HepG2 (cell line): ENCODE data around the gene SMIM44. TPM values are rescaled to one million over a fixed set of nuclear protein-coding genes. Genes with fewer than 3 reads are reported as not detected.
A peak's percentile ranks its signal among the peaks of the same experiment; 100 is the strongest.

Experiments used
- CENPX ChIP-seq: sonication (generic); formaldehyde crosslinking; IDR thresholded peaks from 2 replicates; pipeline ENCODE4 v1.9.0; 2021; ENCODE audit warnings: mild to moderate bottlenecking, missing genetic modification reagents, moderate library complexity
- FLYWCH1 ChIP-seq: sonication (generic); formaldehyde crosslinking; IDR thresholded peaks from 2 replicates; pipeline ENCODE4 v1.8.1; 2023; ENCODE audit warnings: mild to moderate bottlenecking, missing genetic modification reagents
- KLF9 ChIP-seq: IDR thresholded peaks from 2 replicates; pipeline ENCODE4 v1.6.1; 2016; ENCODE audit warnings: low read depth
- NFYB ChIP-seq: sonication (generic); formaldehyde crosslinking; IDR thresholded peaks from 2 replicates; pipeline ENCODE4 v1.4.0; 2020; ENCODE audit warnings: missing genetic modification reagents
- ONECUT2 ChIP-seq: sonication (generic); formaldehyde crosslinking; IDR thresholded peaks from 2 replicates; pipeline ENCODE4 v1.4.0; 2020; ENCODE audit warnings: missing genetic modification reagents
- POGK ChIP-seq: sonication (generic); formaldehyde crosslinking; conservative IDR thresholded peaks from 2 replicates; pipeline ENCODE4 v1.8.0; 2022; ENCODE audit warnings: mild to moderate bottlenecking, moderate library complexity, missing genetic modification reagents
- SATB2 ChIP-seq: sonication (generic); formaldehyde crosslinking; IDR thresholded peaks from 2 replicates; pipeline ENCODE4 v1.5.0; 2020; ENCODE audit warnings: missing genetic modification reagents
- STAG1 ChIP-seq: sonication (generic); formaldehyde crosslinking; IDR thresholded peaks from 2 replicates; pipeline ENCODE4 v1.4.0; 2020; ENCODE audit warnings: missing genetic modification reagents
- TBX2 ChIP-seq: sonication (generic); formaldehyde crosslinking; IDR thresholded peaks from 2 replicates; pipeline ENCODE4 v1.5.0; 2020; ENCODE audit warnings: missing genetic modification reagents, mild to moderate bottlenecking, borderline replicate concordance
- TIGD3 ChIP-seq: sonication (generic); formaldehyde crosslinking; IDR thresholded peaks from 2 replicates; pipeline ENCODE4 v1.5.1; 2020; ENCODE audit warnings: mild to moderate bottlenecking, missing genetic modification reagents, borderline replicate concordance
- ZNF318 ChIP-seq: sonication (generic); formaldehyde crosslinking; IDR thresholded peaks from 2 replicates; pipeline ENCODE4 v1.4.0; 2020; ENCODE audit warnings: mild to moderate bottlenecking, missing genetic modification reagents
- ZNF337 ChIP-seq: sonication (generic); formaldehyde crosslinking; IDR thresholded peaks from 2 replicates; pipeline ENCODE4 v1.5.1; 2020; ENCODE audit warnings: missing genetic modification reagents, low read depth, mild to moderate bottlenecking, borderline replicate concordance
- ZNF362 ChIP-seq: sonication (generic); formaldehyde crosslinking; IDR thresholded peaks from 2 replicates; pipeline ENCODE4 v1.4.0; 2020; ENCODE audit warnings: missing genetic modification reagents, mild to moderate bottlenecking, borderline replicate concordance
- ZNF576 ChIP-seq: sonication (generic); formaldehyde crosslinking; IDR thresholded peaks from 2 replicates; pipeline ENCODE4 v1.4.0; 2020; ENCODE audit warnings: mild to moderate bottlenecking, missing genetic modification reagents
- ZNF790 ChIP-seq: sonication (generic); formaldehyde crosslinking; IDR thresholded peaks from 2 replicates; pipeline ENCODE4 v1.8.0; 2022; ENCODE audit warnings: missing genetic modification reagents, mild to moderate bottlenecking, borderline replicate concordance
- polyA plus RNA-seq, 8 experiments: library from polyadenylated mRNA; depleted of rRNA in 3 of 8; stranded (reverse) in 7 of 8; unstranded in 1 of 8; fragments of >200 nt; fragmentation: Illumina TruSeq in 4 of 8; extraction: Trizol in 4 of 8; gene quantifications; 2 replicates each; pipeline versions ENCODE4 v1.2.1 to v1.2.3, GENCODE V29; 2011 to 2016; ENCODE audit warnings: low read depth in 4 of 8, missing spikeins in 1 of 8, mixed read lengths in 1 of 8; ENCODE audit not compliant: insufficient read depth in 1 of 8
- total RNA-seq, 5 experiments: library from RNA; depleted of rRNA; stranded (reverse); fragments of >200 nt; fragmentation: Illumina TruSeq; extraction: Trizol; gene quantifications; 2 replicates each; pipeline ENCODE4 v1.2.3, GENCODE V29; 2016; ENCODE audit warnings: low read depth in 1 of 5

The SMIM44 gene
- total and polyA plus RNA-seq, 2 of the 13 experiments (the other 11 are each of a cell fraction or from before 2014, with no cell fraction given): not detected

- TF ChIP-seq CENPX (CRISPR knock-in tag) (no peak), ZNF790 (CRISPR knock-in tag) (peak; percentile 63; the same call in 1 of the 2 replicates), TIGD3 (CRISPR knock-in tag) (no peak), ONECUT2 (no peak), KLF9 (CRISPR knock-in tag) (no peak), ZNF576 (CRISPR knock-in tag) (no peak), ZNF318 (CRISPR knock-in tag) (no peak), ZNF362 (no peak), STAG1 (CRISPR knock-in tag) (no peak), NFYB (CRISPR knock-in tag) (no peak), ZNF337 (CRISPR knock-in tag) (no peak), TBX2 (no peak), FLYWCH1 (CRISPR knock-in tag) (no peak), POGK (CRISPR knock-in tag) (peak; percentile 6; the same call in 1 of the 2 replicates), SATB2 (CRISPR knock-in tag) (no peak)
These were observed 23.4 kb upstream of the SMIM44 start (continued) for GRCh38 chr19:3506384-3507340.
